ENCODE measurements around the gene PLA2G6. TPM values are rescaled to one million over a fixed set of nuclear protein-coding genes. Genes with fewer than 3 reads are reported as not detected.

Gene PLA2G6
- total RNA-seq, 4 donors from 2014 or later = 29.2 to 129 (median 44.1) TPM

GRCh38 chr22:38153821-38154562 lies 27.6 kb downstream of the PLA2G6 start:
- TF ChIP-seq, protein P1, sequence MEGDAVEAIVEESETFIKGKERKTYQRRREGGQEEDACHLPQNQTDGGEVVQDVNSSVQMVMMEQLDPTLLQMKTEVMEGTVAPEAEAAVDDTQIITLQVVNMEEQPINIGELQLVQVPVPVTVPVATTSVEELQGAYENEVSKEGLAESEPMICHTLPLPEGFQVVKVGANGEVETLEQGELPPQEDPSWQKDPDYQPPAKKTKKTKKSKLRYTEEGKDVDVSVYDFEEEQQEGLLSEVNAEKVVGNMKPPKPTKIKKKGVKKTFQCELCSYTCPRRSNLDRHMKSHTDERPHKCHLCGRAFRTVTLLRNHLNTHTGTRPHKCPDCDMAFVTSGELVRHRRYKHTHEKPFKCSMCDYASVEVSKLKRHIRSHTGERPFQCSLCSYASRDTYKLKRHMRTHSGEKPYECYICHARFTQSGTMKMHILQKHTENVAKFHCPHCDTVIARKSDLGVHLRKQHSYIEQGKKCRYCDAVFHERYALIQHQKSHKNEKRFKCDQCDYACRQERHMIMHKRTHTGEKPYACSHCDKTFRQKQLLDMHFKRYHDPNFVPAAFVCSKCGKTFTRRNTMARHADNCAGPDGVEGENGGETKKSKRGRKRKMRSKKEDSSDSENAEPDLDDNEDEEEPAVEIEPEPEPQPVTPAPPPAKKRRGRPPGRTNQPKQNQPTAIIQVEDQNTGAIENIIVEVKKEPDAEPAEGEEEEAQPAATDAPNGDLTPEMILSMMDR (IDR thresholded peaks at IDR 0.05; ENCODE audit: low read depth) = no peak

GRCh38 chr22:38151126-38151500 lies 30.5 kb downstream of the PLA2G6 start:
- TF ChIP-seq, protein P1 (IDR thresholded peaks at IDR 0.05; ENCODE audit: low read depth) = no peak

DNA sequence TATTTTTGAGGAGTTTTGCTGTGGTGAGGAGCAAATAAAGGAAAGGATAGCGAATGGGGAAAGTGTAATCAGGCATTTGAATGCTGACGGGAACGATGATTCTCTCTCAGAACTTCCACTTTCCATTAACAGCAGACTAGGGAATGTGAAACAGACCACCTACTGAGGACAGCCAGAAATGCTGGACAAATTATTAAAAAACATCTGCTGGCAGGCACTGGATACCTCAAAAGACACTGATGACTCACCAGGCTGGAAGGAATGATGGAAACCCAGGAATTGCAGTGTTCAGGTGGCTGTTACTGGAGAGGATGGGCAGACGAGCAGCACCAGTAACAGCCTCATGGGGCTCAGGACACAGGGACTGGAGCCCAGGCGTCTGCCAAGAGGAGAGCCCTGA lies 33.4 kb downstream of the PLA2G6 start:
- TF ChIP-seq, protein P1 (IDR thresholded peaks at IDR 0.05; ENCODE audit: low read depth) = no peak

- TF ChIP-seq, protein P1 (IDR thresholded peaks at IDR 0.05; ENCODE audit: low read depth) = no peak
These were observed 37.6 kb downstream of the PLA2G6 start for GRCh38 chr22:38144025-38144405.

DNA sequence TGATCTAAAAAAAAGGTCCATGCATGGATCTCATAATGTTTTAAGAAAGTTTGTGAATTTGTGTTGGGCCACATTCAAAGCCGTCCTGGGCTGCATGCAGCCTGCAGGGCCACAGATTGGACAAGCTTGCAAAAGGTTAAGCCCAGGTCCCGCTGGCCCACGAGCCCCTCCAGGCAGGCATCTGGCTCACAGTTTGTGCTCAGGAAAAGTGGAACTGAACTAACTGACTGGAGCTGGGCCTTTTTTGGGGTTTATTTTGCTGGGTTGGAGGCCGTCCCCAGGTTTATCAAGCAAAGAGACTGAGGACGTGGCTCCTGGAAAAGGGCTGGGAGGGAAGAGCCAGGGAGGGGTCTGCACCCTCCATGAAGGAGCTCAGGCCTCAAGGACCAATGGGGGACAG lies 39.0 kb downstream of the PLA2G6 start:
- TF ChIP-seq, protein P1 (IDR thresholded peaks at IDR 0.05; ENCODE audit: low read depth) = no peak

- TF ChIP-seq, protein P1 (IDR thresholded peaks at IDR 0.05; ENCODE audit: low read depth) = no peak
These were observed 40.2 kb downstream of the PLA2G6 start for GRCh38 chr22:38141217-38141973.

DNA sequence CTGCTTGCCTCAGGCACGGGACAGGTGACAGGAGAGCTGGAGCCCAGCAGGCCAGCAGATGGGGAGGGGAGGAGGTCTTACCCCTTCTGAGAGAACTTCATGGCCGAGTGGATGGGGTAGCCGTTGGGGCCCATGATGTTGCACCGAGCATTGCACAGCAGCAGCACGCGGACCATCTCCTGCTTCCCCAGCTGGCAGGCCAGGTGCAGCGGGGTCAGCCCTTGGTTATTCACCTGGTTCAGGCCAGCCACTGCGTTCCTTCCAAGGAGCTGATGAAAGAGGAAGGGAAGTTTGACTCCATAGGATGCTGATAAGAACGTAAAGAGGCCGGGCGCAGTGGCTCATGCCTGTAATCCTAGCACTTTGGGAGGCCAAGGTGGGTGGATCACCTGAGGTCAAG lies 41.7 kb downstream of the PLA2G6 start:
- TF ChIP-seq, protein P1 (IDR thresholded peaks at IDR 0.05; ENCODE audit: low read depth) = no peak

All from subcutaneous adipose tissue (tissue), 4 donors.